ENCODE results near the gene PSD2.

PSD2 gene

DNA sequence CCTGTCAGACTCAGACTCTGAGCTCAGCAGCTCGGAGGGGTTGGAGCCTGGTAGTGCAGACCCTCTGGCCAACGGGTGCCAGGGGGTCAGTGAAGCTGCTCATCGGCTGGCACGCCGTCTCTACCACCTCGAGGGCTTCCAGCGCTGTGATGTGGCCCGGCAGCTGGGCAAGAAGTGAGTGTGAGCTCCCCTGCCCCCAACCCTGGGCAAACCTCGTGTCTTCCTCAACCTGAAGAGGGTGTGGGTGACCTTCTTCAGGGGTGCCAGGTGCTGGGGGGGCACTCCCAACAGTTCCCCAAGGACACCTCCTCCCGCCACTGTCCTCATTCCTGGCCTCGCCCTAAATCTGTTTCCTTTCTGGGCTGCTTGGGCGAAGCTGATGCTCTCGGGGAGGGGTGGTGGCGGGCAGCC, 18.6 kb downstream of the PSD2 start:
- DNase-seq = no peak

DNA sequence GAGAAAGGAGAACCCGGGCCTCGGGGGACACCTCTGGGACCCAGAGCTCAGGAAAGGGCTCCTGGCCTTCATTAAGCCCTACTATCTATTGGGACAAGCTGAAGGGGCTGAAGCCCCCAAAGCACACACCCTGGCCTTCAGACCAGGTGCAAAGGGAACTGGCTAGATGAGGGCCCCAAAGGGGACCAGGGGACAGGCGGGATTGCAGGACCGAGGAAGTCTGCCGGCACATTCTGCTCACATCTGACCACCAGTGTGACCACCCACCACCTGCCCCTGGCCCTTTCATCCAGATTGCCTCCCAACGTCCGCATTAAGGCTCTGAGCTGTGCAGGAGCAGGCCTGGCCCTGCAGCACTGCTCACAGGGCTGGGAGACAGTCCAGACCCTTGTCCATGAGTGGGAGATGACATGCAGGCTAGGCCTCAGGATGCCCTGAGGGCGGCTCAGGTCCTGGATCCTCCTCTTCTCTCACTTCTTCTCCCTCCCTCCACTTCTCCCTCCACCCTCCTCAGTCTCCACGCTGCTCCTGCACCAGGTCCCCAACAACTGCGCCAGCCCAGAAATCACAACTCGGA, 19.2 kb downstream of the PSD2 start:
- DNase-seq = no peak

DNA sequence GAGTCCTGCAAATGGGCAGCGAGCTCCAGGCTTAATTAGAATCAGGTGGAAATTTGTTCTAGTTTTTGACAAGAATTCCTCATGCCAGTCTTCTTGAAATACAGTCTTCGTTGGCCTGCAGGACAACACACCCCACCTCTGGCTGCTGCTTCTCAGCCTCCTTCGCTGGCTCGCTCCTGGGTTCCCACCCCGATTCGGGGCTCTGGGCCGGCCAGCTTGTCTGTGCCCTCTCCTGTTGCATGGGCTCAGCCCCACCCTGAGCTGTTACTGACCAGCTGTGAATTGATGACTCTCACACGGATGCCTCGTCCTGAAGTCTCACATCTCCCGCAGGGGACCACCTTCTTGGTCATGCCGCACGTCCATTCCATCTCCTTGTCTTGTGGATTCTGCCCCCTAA, 21.0 kb downstream of the PSD2 start:
- DNase-seq = no peak

DNA sequence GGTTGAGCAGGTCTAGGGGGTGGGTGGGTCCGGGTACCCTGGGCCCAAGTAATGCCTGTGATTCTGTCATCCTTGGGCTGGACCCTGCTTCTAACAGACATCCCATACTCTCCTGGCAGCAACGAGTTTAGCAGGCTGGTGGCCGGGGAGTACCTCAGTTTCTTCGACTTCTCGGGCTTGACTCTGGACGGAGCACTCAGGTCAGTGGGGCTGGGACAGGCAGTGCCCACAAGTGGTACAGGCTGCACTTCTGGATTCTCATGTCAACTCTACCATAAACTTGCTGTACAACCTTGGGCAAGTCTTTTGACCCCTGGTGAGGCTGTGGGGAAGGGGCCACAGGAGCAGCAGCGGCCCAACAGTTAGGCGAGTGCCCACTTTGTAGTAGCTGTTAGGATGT, 21.8 kb downstream of the PSD2 start:
- no peak for DNase-seq

DNA sequence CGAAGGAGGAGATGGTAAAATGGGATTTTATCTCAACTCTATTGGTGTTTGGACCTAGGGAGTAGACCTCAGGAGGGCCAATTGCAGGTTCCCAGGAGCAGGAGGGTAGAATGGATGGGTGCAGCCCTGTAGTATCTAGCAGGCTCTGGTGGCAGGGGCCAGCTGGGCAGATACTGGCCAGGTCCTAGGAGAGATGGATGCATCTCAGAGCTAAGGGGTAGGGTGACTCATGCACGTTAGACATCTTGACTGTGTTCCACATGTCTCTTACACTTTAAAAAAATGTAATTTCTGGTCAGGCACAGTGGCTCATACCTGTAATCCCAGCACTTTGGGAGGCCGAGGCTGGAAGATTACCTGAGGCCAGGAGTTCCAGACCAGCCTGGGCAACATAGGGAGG, 22.4 kb downstream of the PSD2 start:
- no peak for DNase-seq

DNA sequence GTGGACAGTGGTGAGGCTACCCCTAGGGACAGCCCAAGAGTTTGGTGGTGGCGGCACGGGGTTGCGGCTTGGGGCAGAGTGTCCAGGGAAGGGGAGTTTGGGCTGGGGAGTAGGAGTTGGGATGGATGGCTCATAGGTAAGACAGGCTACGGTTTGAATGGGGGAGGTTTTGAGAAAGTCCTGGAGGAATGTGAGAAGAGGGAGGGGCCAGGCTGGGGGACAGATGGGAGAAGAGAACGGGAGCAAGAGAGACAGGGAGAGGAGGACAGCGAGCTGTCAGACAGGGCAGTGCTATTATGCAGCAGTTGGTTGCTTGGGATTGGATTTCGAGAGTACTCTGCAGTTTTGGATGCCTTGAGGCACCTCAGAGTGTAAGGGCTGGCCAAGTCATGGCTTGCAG, 24.5 kb downstream of the PSD2 start:
- DNase-seq = no peak

DNA sequence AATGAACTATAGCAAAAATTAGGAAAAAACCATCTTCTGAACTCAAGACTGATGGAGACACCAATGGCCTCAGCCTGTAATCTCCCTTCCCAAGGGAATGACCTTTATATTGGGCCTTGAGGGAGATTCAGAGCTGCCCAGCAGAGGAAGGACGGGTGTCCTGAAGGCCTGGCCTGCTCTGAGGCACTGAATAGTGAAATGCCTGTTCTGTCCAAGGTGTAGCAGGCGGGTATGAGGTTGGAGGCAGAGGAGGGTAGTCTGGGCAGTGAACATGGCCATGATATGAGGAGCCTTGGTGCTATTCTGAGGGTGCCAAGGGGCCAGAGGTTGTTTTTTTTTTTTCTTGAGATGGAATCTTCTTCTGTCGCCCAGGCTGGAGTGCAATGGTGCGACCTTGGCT, 25.0 kb downstream of the PSD2 start:
- no peak for DNase-seq

DNA sequence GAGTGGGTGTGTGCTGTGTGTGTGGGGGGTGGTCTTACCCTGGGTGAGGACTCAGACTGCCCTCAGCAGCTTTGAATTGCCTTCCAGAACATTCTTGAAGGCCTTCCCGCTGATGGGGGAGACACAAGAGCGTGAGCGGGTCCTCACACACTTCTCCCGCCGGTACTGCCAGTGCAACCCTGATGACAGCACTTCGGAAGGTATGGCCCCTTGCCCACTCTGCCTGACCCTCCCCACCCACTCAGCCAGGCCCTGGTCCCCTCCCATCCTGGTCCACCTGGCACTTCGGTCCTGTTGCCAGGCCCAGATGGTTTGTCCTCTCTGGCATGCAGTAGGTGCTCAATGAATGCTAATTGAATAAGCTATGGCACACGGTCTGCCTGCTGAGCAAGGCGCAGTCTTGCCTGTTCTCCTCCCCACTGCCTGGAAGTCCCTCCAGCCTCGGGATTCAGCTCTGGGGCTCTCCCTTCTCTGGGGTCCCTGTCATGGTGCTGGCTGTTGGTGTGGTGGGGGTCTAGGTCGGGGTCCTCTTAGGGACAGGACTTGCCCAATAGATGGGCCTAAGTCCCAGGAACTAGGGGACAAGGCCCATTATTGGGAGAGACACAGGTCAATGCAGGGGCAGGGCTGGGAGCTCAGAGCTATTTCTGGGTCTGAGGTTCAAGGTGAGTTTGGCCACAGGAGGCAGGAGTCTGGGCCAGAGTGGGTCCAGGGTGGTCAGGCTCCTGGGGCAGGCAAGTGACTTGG, 26.4 kb downstream of the PSD2 start:
- no peak for DNase-seq

DNA sequence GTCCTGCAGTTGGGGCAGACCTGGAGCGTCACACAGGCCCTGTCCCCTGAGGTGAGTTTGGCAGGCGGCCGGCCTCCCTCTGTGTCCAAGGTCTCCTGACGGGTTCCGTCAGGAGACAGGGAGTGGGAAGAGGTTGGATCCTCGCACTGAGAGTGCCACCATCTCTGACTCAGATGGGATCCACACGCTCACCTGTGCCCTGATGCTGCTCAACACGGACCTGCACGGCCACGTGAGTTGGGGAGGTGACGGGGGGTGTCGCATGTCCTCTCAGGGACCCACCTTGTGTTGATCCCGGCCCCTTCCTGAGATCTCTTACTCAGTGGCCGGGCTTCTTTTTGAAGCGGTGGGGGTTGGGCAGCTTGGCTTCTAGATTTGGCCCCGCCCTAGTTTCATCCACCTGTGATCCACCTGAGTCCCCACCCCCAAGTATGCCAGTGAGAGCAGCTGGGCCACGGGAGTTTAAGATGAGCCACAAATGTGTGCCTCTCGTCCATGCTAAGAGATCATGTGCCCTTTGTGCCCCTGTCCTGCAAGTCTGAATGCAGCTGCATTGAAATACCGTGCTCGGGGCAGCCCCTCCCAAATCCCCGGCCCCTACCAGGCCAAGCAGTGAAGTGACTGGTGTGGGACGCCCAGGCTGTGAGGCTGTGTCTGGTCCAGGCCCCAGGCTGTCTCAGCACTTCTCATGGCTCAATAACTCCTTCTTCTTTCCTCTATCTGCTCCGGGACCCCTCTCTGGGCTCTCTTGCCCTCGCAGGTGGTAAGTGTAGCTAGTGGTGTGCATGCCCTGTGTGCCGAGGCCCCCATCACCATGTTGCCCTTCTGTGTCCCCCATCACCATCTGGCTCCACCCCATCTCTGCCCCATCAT, 27.2 kb downstream of the PSD2 start:
- DNase-seq = no peak

DNA sequence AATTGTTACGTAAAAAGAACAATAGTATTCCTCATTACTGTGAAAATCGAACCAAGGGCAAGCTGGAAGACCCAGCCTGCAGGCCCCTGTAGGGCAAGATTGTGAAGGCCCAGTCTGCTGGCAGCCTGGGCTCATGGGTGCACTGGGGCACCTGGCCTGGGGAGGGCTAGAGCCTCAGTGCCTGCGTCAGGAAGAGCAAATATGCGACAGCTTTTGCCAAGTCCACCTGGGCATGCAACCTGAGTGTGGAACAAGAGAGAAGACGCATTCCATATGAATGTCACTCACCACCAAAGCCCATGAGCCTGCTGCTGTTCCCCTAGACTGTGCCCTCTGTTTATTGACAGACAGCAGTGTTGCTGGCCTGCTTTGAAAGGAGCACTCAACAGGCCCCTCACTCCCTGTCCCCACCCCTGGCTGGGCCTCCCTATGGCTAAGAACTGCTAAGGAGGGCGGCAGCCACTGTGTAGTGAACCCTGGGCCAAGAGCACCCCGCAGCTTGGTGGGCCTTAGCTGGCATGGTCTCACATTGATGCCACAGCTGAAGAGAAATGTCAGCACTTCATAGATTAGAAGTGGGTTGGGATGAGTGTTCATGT, 28.2 kb downstream of the PSD2 start:
- no peak for DNase-seq

DNA sequence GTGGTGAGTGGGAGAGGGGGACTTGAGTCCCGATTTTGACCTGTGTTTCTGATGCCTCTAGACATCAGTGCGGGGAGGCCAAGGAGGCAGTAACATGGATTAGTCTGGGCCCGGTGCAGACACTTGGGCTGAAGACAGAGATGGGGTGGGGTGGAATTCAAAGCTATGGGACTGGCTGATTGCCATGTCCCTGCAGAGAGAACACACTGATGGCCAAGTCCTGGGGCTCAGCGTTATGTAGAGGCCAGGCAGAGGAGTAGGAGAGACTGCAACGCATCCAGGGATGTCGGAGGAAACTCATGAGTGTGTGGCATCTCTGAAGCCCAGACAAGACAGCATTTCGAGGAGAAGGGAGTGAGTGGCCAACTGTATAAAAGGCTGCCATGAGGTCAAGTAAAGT, 30.1 kb downstream of the PSD2 start:
- DNase-seq = no peak

DNA sequence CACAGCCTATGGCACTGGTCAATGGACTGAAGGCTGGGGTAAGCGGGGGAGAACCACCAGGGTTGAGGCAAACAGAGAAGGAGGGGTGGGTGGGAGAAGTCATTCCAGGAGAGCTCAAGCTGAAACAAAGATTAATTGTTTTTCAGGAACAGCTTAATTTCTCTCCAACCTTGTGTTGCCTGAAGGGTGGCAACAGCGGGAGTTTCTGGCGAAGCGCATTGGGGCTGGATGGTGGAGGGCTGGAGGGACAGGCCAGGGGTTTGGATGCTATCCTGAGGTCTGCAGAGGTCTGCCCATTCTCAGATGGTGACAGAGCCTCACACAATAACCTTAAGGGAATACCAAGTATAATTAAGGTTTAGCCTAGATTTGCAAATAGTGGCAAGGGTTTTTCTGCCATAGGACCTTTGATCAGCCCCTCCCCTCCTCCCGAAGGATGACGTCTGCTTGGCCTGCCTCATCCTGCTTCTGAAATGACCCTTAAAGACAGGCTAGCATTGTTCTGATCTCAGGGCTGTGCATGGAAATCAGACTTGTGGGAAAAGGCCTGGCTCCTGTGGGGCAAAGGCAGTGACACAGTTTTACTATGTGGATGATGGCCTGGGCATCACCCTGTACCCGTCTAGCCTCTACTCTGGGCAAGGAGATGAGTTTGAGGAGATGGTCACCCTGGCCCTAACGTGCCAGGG, 32.7 kb downstream of the PSD2 start:
- DNase-seq = no peak

DNA sequence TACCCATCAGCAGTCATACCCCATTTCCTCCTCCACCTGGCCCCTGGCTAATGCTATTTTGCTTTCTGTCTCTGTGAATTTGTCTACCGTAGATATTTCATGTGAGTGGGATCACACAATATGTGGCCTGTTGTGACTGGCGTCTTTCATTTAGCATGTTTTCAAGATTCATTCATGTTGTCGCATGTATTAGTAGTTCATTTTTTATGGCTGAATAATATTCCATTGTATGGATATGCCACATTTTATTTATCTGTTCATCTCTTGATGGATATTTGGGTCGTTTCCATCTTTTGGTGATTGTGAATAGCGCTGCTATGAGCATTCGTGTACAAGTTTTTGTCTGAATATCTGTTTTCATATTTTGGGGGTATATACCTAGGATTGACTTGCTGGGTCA, 33.9 kb downstream of the PSD2 start:
- no peak for DNase-seq

DNA sequence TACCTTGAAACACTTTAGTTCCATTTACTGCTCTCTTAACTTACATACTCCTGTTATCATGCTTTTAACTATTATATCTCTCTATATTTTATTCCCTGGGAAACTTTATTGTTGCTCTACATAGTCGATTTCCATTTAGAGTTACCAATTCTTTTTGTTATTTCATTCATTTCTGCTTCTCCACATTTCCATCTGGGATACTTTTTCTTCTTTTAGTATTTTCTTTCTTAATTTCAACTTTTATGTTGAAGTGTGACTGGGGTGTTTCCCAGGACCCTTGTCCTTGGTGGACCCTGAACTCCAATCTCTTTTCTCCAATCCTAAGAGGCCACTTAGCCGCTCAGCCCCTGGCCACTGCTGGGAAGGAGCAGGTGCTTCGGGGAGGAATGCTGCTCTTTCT, 36.0 kb downstream of the PSD2 start:
- no peak for DNase-seq

DNA sequence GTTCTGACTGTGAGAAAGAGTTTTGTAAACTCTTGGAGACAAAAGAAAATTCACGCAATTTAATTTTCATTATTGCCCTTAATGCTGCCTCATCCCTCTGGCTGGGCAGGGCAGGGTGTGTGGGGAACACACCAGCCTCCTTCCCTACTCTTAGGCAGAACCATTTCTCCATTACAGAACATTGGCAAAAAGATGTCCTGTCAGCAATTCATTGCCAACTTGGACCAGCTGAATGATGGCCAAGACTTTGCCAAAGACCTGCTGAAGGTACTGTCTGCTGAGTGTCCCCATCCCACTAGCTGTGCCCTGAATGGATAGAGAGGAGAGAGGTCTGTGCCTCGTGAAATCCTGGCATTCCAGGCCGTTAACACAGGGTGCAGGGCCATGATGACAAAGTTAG, 37.9 kb downstream of the PSD2 start:
- DNase-seq = no peak

DNA sequence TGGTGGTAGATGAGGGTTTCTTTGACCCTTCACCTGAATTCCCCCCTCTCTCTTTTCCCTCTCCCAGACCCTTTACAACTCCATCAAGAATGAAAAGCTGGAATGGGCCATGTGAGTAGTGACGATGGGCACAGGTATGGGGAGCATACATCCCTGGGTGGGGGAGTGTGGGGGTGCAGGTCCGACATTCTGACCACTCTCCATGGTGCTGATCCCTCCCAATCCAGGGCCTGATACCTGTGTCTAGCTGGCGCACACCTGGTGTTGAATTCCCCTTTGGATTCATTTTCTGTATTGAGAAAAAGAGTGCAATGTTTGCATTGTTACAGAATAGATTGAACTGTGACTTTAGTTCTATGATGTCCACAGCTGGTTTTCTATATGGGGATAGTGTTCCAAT, 40.0 kb downstream of the PSD2 start:
- no peak for DNase-seq

DNA sequence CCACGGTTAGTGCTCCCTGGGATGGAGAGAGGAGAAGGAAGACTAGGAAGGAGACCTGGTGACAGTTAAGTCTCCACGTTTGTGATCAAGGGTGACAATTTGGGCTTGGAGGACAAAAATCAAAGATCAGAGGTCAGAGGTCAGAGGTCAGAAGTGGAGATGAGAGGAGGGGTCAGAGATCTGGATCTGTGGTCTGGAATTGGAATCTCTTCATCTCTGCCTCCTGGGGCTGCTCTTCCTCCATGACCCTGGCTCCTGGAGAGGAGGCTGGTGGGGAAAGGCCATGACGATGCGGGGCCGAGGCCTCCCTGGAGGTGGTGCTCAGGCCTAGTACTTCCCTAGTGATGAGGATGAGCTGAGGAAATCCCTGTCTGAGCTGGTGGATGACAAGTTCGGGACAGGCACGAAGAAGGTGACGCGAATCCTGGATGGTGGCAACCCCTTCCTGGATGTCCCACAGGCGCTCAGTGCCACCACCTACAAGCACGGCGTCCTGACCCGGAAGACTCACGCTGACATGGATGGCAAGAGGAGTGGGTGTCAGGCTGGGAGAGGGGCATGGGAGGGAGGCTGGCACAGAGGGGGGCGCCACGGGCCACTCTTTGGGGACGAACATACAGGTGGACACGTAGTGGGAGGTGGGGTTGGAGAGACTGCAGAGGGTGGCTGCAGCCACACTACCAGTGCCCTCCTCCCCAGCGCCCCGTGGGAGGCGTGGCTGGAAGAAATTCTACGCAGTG, 41.0 kb downstream of the PSD2 start:
- no peak for DNase-seq

DNA sequence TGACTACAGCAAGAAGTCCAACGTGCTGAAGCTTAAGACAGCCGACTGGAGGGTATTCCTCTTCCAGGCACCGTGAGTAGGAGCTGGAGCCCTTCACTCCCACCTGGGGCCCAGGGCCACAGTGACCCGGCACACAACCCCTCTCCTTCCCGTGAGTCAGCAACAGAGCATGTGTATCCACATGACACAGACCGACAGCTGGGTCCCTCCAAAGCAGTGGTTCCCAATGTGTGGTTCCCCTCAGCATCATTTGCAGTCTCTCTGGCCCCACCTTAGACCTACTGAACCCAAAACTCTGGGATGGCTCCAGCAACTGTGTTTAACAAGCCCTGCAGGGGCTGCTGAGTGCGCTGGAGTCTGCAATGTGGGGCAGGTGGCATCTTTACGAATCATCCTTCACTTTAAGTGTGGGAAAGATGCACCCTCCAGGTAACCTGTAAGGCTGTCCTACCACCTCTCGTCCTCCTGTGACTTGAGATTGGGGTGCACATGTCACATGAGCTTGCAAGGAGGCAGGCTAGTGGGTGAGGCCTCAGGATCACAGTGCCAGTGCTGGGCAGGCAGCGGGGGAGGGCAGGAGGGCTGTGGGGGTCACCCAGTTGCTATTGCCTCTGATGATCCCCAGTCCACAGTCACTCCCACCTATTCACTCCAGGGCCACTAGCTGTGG, 42.2 kb downstream of the PSD2 start:
- DNase-seq = no peak

DNA sequence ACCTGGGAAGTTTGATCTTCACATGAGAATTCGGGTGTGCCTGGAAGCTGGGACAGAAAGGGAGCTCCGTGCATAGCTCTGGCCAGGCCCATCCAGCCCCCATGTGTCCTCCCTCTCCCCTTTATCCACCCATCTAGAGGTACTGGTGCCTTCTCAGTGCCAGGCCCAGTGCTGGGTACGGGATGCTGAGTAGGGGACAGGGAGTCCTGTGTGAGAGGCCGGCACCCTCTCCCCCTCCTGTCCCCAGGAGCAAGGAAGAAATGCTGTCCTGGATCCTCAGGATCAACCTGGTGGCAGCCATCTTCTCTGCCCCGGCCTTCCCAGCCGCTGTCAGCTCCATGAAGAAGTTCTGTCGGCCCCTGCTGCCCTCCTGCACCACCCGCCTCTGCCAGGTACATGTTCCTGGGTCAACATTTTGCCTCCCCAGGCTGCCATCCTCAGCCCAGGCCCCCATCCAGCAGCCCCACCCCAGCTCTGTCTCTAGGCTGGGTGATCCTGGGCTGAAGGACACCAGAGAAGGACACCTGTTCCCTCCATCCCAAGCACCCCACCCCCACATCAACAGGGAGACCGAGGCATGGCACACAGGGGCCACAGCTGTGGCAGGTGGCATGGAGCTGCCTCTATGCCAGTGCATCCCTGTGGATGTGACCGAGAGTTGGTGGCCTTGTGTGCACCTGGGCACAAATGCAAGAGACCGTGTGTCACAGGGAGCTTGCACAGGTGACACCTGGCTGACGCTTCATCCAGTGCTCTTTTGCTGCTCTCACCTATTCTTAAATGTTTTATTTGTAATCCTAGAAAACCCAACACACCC, 43.0 kb downstream of the PSD2 start:
- DNase-seq = no peak

DNA sequence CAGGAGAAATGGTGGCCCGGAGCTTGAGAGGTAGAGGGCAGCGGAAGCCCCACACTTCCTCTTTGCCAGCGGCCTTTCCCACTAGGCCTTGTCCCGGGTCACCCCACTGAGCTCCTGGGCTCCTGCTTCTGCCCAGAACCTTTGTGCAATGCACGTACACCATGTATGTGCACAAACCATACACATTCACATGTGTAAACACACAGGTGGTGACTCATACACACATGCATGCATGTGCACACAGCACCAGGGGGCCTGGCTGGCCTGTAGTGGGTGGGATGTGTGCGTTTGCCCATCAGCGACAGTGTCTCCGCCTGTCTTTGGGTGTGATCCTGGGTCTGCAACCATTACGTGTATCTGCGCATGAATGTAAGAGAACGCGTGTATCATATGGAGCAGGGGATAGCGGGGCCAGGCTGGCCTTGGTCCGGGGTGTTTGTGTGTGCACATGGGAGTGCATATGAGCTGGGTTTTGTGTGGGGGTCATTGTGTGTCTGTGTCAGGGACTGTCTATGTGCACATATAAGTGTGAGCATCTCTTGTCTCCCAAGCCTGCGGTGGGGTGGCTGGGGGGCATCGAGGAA, 43.7 kb downstream of the PSD2 start:
- DNase-seq = no peak

DNA sequence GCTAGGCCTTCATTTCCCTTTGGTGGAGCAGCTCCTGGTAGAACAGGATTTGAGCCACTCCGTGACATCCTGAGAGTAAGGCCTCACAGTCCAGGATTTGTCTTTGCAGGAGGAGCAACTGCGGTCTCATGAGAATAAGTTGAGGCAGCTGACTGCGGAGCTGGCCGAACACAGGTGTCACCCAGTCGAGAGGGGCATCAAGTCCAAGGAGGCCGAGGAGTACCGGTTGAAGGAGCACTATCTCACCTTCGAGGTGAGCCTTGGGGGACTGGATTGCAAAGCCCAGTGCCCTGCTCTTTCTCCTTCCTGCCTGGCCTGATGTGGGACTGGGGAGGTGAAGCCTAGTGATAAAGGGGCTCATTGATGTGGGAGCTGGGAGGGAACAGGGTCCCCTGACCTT, 44.3 kb downstream of the PSD2 start:
- DNase-seq = no peak
